GM23248 (cell line): ENCODE measurements around the gene VSTM5.

Experiments
- EZH2 ChIP-seq: fragments of 200-600 bp; sonication (generic); IDR thresholded peaks from 2 replicates; pipeline ENCODE4 v1.6.1; 2018; ENCODE audit warnings: antibody characterized with exemption, mild to moderate bottlenecking; ENCODE audit not compliant: insufficient read depth, poor library complexity, severe bottlenecking
- EZH2phosphoT487 ChIP-seq: fragments of 200-600 bp; sonication (generic); IDR thresholded peaks from 2 replicates; pipeline ENCODE4 v1.6.1; 2018; ENCODE audit warnings: antibody characterized with exemption, moderate library complexity, mild to moderate bottlenecking, low read depth; ENCODE audit not compliant: insufficient read depth

GRCh38 chr11:93829598-93829997 is 20.8 kb downstream of the VSTM5 start:
- TF ChIP-seq EZH2phosphoT487 = no peak
- TF ChIP-seq EZH2 = no peak
